ENCODE data around the gene MLNR. TPM values are rescaled to one million over a fixed set of nuclear protein-coding genes. Genes with fewer than 3 reads are reported as not detected.

The MLNR gene
- total RNA-seq, 3 donors from 2014 or later, result not detected

GRCh38 chr13:49219647-49220035, 497 bp upstream of the MLNR start:
- intact Hi-C loops (cut with DNase I, micrococcal nuclease), result no loop called here
- H3K4me3 ChIP-seq, result no peak overlapping the region
- H3K36me3 ChIP-seq (ENCODE audit: low read depth), result no peaks in the 10 kb centered on the region
- ATAC-seq, result no peak
- H3K9me3 ChIP-seq, result no peaks in the 10 kb centered on the region
- TF ChIP-seq CTCF (IDR thresholded peaks at IDR 0.05), result no peak
- DNase-seq, result peak in 1 of 3 donors; percentile 23
- peaks cover 10% of the 10 kb centered on the region for H3K4me1 ChIP-seq (ENCODE audit: low read depth)

- H3K36me3 ChIP-seq (ENCODE audit: low read depth), result no peaks in the 10 kb centered on the region
- H3K4me3 ChIP-seq, result no peak overlapping the region
- H3K4me1 ChIP-seq (ENCODE audit: low read depth), result peaks cover 7% of the 10 kb centered on the region
- TF ChIP-seq CTCF (IDR thresholded peaks at IDR 0.05), result no peak
- DNase-seq, result no peak
- intact Hi-C loops (cut with DNase I, micrococcal nuclease), result no loop called here
- H3K9me3 ChIP-seq, result no peaks in the 10 kb centered on the region
- ATAC-seq, result no peak
These were observed 885 bp downstream of the MLNR start for GRCh38 chr13:49220856-49221589.

DNA sequence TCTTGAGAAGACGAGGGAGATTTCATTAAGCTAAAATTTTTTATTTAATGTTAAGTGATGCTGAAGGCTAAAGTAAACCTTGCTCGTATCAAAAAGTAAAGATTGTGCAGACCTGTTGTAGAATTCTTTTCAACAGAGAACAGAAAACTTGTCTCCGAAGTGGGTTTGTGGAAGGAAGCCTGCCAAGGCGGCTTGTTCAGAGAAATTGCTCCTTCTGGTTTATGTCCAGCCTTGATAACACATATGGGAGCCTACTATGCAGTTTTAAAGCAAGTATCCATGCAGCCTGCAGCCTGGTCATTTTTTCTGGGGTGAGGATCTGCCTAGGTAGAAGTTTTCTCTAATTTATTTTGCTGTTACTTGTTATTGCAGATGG, 1.4 kb downstream of the MLNR start:
- TF ChIP-seq CTCF (IDR thresholded peaks at IDR 0.05), result no peak
- DNase-seq (no peak), ATAC-seq (no peak)
- intact Hi-C loops (cut with DNase I, micrococcal nuclease), result no loop called here
- H3K36me3 ChIP-seq (ENCODE audit: low read depth), result no peaks in the 10 kb centered on the region
- H3K4me1 ChIP-seq (ENCODE audit: low read depth), result peaks cover 7% of the 10 kb centered on the region
- H3K4me3 ChIP-seq, result no peak overlapping the region
- H3K9me3 ChIP-seq, result no peaks in the 10 kb centered on the region

- no peak overlapping the region for H3K4me3 ChIP-seq
- no peak for DNase-seq
- H3K4me1 ChIP-seq (ENCODE audit: low read depth), result peaks cover 3% of the 10 kb centered on the region
- no peaks in the 10 kb centered on the region for H3K9me3 ChIP-seq
- no peak for TF ChIP-seq CTCF (IDR thresholded peaks at IDR 0.05)
- intact Hi-C loops (cut with DNase I, micrococcal nuclease), result no loop called here
- no peaks in the 10 kb centered on the region for H3K36me3 ChIP-seq (ENCODE audit: low read depth)
- no peak for ATAC-seq
These were observed 5.3 kb downstream of the MLNR start for GRCh38 chr13:49225223-49226042.

- Histone ChIP-seq H3K9me3 (no peaks in the 10 kb centered on the region), H3K36me3 (ENCODE audit: low read depth) (no peaks in the 10 kb centered on the region), H3K4me3 (no peak overlapping the region), H3K4me1 (ENCODE audit: low read depth) (no peaks in the 10 kb centered on the region)
- intact Hi-C loops (cut with DNase I, micrococcal nuclease), result no loop called here
- no peak for DNase-seq
- ATAC-seq, result no peak
- no peak for TF ChIP-seq CTCF (IDR thresholded peaks at IDR 0.05)
These were observed 6.5 kb downstream of the MLNR start for GRCh38 chr13:49226613-49227012.

All from mucosa of descending colon (tissue), 3 donors.